Measurements from ENCODE around the gene FGF14.

The FGF14 gene

DNA sequence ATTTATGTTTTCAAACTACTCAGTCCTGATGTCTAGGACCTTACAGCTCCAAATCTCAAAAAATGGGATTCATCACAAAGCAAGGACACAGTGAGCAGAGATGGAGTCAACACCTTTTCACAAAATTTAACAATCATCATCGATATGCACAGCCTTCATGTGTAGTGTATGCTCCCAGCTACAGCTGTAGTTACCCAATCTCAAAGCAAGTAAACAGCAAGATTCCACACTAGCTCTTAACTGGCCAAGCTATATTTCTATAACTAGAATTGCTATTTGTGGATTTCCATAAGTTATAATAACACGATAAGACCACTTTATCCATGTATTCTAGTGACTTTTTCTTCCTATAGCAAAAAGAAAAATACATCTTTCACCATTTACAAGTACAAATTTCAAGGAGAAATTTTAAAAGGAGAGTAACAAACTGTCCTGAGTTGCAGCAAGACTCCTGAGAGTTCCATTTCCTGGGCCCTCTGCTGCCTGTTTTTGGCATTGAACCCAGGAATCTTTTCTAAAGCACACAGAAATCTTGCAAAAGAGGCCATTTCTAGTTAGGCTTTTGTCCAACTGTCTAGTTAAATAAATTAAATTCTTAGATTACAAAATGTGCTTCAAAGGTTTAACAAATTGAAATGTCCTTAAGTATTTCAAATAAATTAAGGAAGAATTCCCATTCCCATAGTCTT, 460.6 kb downstream of the FGF14 start:
- H3K36me3 ChIP-seq = no peaks in the 10 kb centered on the region
- H3K9ac ChIP-seq = no peak overlapping the region
- H3K4me3 ChIP-seq = no peak overlapping the region
- no peak overlapping the region for H3K4me2 ChIP-seq
- H3K27me3 ChIP-seq = no peaks in the 10 kb centered on the region
- no peaks in the 10 kb centered on the region for H3K9me3 ChIP-seq
- TF ChIP-seq Cebpa-rat (IDR thresholded peaks at IDR 0.05) = no peak
- H3K27ac ChIP-seq = no peak overlapping the region
- no peaks in the 10 kb centered on the region for H3K4me1 ChIP-seq
- H4K20me1 ChIP-seq = no peaks in the 10 kb centered on the region

DNA sequence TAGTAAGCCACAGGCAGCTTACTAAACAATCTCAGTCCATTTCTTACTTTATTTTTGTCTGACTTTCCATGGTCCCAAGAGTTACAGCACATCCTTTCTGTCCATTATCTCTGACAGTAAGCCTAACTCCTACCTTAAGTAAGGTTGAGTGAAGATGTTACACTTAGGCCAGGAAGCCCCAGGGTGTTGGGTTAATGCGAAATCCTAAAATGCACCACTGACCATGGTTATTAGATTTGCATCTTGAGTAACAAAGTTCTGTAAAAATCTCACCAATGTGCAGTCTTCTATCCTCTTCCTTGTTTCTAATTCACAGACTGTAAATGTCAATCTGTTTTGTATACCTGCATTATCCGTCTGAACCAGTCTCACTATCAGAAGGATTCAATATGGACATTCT, 462.5 kb downstream of the FGF14 start:
- Histone ChIP-seq H3K9me3 (no peaks in the 10 kb centered on the region), H4K20me1 (no peaks in the 10 kb centered on the region)
- no peak for TF ChIP-seq Cebpa-rat (IDR thresholded peaks at IDR 0.05)

DNA sequence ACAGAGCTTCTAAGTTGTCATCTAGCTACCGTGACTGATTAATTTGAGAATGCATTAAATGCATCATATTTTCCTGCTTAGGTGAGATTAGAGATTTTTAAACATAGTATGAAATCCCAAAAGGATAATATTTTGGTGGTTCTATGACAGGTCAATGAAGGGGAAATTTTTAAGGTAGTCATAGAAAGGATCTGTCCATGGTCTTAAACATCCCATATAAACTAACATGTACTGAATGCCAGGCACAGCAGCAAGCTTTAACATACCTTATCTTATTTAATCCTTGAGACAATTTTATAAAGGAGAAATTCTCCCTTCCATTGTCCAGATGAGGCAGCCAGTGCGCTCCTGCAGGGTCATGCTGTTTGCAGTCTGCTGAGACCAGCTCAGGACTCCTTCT, 466.0 kb downstream of the FGF14 start:
- no peak overlapping the region for H3K9ac ChIP-seq
- no peak overlapping the region for H3K4me2 ChIP-seq
- H3K9me3 ChIP-seq = no peaks in the 10 kb centered on the region
- no peaks in the 10 kb centered on the region for H3K27me3 ChIP-seq
- no peak for TF ChIP-seq Cebpa-rat (IDR thresholded peaks at IDR 0.05)
- no peaks in the 10 kb centered on the region for H4K20me1 ChIP-seq
- H3K4me3 ChIP-seq = no peak overlapping the region
- no peak overlapping the region for H3K27ac ChIP-seq
- no peaks in the 10 kb centered on the region for H3K4me1 ChIP-seq
- no peaks in the 10 kb centered on the region for H3K36me3 ChIP-seq

More for the DNA sequence above, 462.5 kb downstream of the FGF14 start:
- no peaks in the 10 kb centered on the region for H3K27me3 ChIP-seq
- H3K4me1 ChIP-seq = no peaks in the 10 kb centered on the region
- no peak overlapping the region for H3K27ac ChIP-seq
- no peak overlapping the region for H3K9ac ChIP-seq
- H3K4me2 ChIP-seq = no peak overlapping the region
- H3K36me3 ChIP-seq = no peaks in the 10 kb centered on the region
- H3K4me3 ChIP-seq = no peak overlapping the region

DNA sequence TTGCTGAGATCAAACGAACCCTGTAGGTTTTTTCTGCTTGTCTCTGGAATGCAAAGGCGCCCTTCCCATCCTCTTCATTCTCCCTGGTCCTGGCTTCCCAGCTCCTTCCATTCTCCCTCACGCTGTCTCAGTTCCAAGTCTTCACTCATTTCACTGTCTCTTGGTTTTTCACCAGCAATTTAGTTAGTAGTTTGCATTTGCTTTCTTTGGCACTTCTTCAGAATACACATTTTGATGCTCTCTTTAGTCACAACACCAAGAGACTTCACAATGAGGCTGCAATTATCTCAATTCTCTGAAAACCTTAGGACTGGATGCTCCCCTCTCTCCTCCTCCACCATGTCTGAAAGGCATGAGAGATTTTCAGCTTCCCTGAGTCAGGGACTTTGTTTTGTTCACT, 470.7 kb downstream of the FGF14 start:
- Histone ChIP-seq H3K36me3 (no peaks in the 10 kb centered on the region), H3K4me1 (no peaks in the 10 kb centered on the region), H3K9ac (no peak overlapping the region), H3K27me3 (no peaks in the 10 kb centered on the region), H4K20me1 (no peaks in the 10 kb centered on the region), H3K4me2 (no peak overlapping the region), H3K27ac (no peak overlapping the region), H3K9me3 (no peaks in the 10 kb centered on the region), H3K4me3 (no peak overlapping the region)
- no peak for TF ChIP-seq Cebpa-rat (IDR thresholded peaks at IDR 0.05)

DNA sequence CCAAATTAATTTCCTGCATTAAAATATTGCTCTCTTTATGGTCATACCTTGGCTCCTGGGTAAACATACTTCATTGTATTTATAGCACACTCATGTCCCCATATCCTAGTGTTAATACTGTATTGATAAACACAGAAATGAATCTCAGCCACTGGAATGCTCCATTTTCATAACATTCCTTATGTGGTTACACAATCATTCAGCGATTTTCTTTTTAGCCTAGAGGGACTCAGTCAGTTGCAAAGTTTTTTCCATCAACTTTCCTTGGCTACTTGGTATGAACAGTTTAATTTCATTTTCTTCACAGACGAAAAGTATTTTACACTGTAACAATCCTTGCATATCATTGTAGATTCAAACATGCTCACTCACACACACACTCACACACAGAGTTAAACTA, 471.5 kb downstream of the FGF14 start:
- H3K4me3 ChIP-seq = no peak overlapping the region
- H3K4me1 ChIP-seq = peaks cover under 1% of the 10 kb centered on the region; the same call in 1 of the 2 replicates
- no peak for TF ChIP-seq Cebpa-rat (IDR thresholded peaks at IDR 0.05)
- no peak overlapping the region for H3K4me2 ChIP-seq
- no peaks in the 10 kb centered on the region for H3K27me3 ChIP-seq
- H3K9ac ChIP-seq = no peak overlapping the region
- no peaks in the 10 kb centered on the region for H4K20me1 ChIP-seq
- H3K9me3 ChIP-seq = no peaks in the 10 kb centered on the region
- no peak overlapping the region for H3K27ac ChIP-seq
- H3K36me3 ChIP-seq = no peaks in the 10 kb centered on the region

DNA sequence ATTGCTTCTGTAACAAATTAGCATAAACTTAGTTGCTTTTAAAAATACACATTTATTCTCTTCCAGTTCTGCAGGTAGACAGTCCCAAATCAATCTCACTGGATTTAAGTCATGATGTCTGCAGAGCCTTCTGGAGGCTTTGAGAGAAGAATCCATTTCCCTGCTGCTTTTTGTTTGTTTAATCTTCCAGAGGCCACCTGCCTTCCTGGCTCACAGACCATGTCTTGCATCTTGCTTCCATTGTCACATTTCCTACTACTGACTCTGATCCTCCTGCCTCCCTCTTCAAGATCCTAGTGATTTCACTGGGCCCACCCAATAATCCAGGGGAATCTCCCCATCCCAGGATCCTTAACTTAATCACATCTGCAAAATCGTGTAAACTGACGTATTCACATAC, 476.1 kb downstream of the FGF14 start:
- H3K4me2 ChIP-seq = no peak overlapping the region
- H3K9ac ChIP-seq = no peak overlapping the region
- H3K27ac ChIP-seq = no peak overlapping the region
- TF ChIP-seq Cebpa-rat (IDR thresholded peaks at IDR 0.05) = no peak
- no peaks in the 10 kb centered on the region for H3K36me3 ChIP-seq
- no peak overlapping the region for H3K4me3 ChIP-seq
- no peaks in the 10 kb centered on the region for H3K27me3 ChIP-seq
- H3K9me3 ChIP-seq = no peaks in the 10 kb centered on the region
- peaks cover 5% of the 10 kb centered on the region; the same call in 1 of the 2 replicates for H3K4me1 ChIP-seq
- H4K20me1 ChIP-seq = no peaks in the 10 kb centered on the region

DNA sequence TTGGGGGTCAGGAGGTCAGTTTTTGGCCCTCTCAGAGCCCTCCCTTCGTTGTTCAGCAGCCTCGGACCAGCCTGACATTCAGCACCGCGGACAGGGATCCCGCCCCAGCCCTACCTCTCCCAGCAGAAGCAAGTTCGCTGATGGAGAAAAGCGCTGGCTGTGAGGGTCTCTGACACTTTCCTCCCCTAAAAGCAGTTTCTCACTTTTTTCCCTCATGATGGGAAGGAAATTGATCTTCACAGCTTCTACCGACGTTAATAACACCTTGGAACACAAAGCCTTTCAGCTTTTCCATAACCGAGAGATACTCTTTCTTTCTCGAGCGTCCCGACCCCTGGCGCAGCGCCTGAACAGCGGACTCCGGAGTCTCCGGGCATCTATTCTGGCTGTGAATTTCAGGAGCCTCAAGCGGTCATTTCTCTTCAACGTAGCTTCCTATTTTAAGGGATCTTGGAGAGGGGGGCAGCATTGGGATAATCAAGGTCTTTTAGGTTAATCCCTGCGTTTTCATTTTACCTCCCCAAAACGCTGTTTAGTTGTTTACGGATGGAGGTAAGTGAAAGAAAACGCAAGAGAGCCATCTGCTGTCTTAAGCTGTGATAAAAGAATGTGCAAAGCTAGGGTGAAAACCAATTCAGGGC, 482.2 kb downstream of the FGF14 start:
- Histone ChIP-seq H3K27me3 (peaks cover 10% of the 10 kb centered on the region), H3K36me3 (no peaks in the 10 kb centered on the region), H4K20me1 (no peaks in the 10 kb centered on the region), H3K9me3 (peaks cover 15% of the 10 kb centered on the region), H3K27ac (no peak overlapping the region), H3K9ac (no peak overlapping the region), H3K4me2 (no peak overlapping the region), H3K4me3 (no peak overlapping the region), H3K4me1 (peaks cover 11% of the 10 kb centered on the region)
- TF ChIP-seq Cebpa-rat (IDR thresholded peaks at IDR 0.05) = no peak

DNA sequence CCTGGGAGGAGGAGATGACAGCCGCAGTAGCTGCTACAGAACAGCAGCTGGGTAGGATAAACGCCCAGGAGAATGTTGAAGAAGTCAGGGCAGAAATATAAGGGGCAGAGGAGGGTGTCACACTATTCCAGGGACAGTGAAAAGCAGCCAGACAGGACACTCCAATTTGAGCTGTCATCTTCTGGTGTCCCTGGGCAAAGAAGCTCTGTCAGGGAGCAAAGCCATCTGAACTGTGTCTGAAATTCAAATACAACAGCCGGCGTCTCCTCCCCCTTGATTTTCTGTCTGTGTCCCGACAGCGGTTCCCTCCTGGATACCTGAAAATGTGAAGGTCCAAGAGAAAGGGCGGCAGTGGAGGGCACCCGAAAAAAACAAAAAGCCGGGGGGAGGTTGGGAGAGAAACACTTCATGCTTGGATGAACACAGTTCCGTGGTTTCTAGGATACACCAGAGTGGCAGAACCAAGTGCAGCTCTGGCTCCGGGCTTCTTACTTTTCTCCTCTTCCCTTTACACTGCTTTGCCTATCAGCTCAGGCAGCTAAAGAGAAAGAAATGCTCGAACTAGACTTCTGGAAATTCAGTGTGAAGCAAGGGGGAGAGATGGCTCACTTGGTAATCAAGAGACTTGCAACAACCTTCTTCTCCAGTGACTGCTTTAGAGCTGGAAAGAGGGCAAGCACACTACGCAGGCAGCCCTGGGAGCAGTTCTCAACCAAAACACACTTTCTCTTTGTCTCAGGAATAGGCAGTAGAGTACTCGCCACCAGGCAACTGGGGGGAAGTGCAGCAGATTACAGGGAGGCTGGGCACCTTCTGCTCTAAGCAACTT, 483.8 kb downstream of the FGF14 start:
- Histone ChIP-seq H3K4me3 (peak overlapping the region; percentile 28; the same call in 1 of the 2 replicates), H3K27ac (no peak overlapping the region), H3K4me2 (peak overlapping the region; percentile 52), H3K9me3 (peaks cover 15% of the 10 kb centered on the region), H3K4me1 (peaks cover 11% of the 10 kb centered on the region), H3K9ac (no peak overlapping the region), H3K36me3 (no peaks in the 10 kb centered on the region), H3K27me3 (peaks cover 10% of the 10 kb centered on the region), H4K20me1 (no peaks in the 10 kb centered on the region)
- no peak for TF ChIP-seq Cebpa-rat (IDR thresholded peaks at IDR 0.05)

DNA sequence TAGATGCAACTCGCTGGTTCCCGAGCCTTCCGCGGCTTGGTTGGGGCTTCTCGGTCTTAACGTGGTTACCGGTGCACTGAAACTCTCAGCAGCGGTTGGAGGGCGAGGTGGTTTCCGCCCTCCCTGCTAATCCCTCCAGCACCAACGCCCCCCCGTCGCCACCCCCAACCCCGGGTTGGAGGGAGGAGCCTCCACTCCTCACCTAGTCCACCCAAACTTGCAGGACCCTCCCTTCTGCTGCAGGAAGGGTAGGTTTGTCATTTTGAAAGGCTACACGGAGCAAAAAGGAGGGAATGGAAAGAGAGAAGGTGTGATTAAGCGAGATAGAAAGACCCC, 484.4 kb downstream of the FGF14 start:
- no peaks in the 10 kb centered on the region for H4K20me1 ChIP-seq
- no peak overlapping the region for H3K9ac ChIP-seq
- H3K4me1 ChIP-seq = peaks cover 11% of the 10 kb centered on the region
- H3K36me3 ChIP-seq = no peaks in the 10 kb centered on the region
- 0 out of 2 replicates have a peak overlapping the region, but pooled peaks have one; percentile 28 for H3K4me3 ChIP-seq
- no peak for TF ChIP-seq Cebpa-rat (IDR thresholded peaks at IDR 0.05)
- H3K4me2 ChIP-seq = peak overlapping the region; percentile 52; the same call in 1 of the 2 replicates
- H3K9me3 ChIP-seq = peaks cover 15% of the 10 kb centered on the region
- peaks cover 10% of the 10 kb centered on the region for H3K27me3 ChIP-seq
- no peak overlapping the region for H3K27ac ChIP-seq

All from BLaER1 (cell line).